ENCODE data around the gene SRSF5.
"Not testable (repeated sequence)": the region's sequence is repeated elsewhere in the genome, so short reads cannot be mapped to it uniquely, and the experiment has no call there.

The SRSF5 gene

DNA sequence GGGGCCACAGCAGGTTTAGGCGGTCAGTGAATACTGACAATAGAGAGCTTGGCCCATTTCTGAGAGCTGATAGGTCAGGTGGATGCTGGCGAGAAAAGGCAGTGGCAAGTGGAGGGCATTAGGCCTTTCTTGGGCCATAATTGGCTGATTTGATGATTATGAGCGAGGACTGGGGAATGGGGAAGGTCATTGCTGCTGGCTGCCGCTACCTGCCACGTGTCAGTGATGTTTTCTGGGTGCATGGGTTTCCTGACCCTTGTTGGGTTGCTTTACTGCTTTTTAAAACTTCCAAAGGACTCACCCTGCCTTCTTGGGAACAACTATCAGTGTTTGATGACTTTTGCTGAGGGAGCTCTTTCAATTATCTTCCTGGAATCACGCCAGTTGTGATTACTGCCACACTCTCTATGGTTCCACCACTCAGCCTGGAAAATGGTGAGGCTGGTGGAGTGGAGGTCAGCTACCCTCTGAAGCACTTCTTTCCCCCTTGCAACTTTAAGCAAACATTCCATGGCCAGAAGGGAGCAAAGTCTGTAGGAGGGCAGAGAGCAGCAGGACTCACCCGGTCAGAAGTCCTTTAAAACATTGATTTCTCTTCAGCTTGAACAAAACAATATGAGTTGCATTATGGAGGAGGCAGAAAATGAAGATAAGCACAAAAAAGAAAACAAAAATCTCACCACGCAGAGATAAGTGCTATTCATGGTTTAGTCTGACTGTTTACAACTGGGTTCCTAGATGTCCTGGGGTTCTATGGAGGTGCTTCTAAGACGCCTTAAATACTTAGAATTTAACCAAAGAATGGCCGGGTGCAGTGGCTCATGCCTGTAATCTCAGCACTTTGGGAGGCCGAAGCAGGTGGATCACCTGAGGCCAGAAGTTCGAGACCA, 42.2 kb downstream of the SRSF5 start:
- no peak for DNase-seq

- no peak for DNase-seq
Observed at GRCh38 chr14:69811227-69811867, 44.4 kb downstream of the SRSF5 start.

DNA sequence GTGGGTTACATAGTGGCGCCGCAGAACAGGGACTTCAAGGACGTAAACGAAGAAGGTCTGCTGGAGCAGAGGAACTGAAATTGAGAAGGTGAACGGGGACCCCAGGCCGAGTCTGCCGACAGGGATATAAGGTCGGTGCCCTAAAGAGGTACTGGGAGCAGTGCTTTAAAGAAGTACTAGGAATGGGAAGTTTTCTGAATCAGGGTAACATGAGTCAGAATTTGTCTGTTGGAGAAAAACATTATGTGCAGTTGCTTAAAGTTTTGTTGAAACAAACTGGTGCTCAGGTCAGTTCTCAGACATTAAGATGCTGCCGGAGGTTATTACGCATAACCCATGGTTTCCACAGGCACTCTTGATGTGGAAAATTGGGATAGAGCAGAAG, 44.9 kb downstream of the SRSF5 start:
- no peak for DNase-seq

DNA sequence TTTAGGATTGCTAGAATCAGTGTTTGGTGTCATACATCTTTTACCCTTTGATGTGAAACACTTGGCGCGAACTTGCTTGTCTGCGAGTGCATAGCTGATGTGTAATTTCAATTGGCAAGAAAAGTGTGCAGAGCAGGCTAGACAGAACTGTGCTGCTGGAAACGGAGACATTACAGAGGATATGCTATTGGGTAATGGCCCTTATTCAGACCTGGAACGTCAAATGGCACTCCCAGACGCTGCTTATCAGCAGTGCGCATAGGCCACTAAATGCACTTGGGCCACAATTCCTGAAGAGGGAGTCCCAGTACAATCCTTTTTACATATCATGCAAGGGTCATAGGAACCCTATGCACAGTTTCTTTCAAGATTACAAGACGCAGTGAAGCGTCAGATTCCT, 45.8 kb downstream of the SRSF5 start:
- DNase-seq: no peak

GRCh38 chr14:69813346-69813745, 46.4 kb downstream of the SRSF5 start:
- DNase-seq: not testable (repeated sequence)

- no peak for DNase-seq
Observed at GRCh38 chr14:69814397-69814796, 47.5 kb downstream of the SRSF5 start.

- no peak for DNase-seq
Observed at GRCh38 chr14:69815556-69815955, 48.6 kb downstream of the SRSF5 start.

- DNase-seq: no peak
Observed at GRCh38 chr14:69816216-69816615, 49.3 kb downstream of the SRSF5 start.

DNA sequence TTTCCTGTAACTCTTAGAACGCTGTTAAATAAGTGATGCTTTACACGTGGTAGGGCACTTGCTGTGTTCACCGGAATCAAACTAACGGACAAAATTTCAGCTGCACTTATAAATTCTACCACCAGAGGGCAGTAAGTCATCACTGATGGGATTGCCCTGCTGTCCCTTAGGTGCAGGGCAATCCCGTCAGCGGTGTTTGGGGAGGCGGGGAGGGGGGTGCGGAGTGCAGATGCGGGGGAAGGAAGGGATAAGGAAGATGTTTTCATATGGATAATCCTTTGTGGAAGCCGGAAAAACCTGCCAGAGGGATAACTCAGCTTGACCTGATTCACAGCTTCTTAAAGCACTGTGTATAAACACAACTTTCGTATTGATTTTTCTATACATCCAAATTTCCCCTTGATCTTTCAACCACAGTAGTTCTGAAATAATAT, 51.8 kb downstream of the SRSF5 start:
- DNase-seq: no peak

GRCh38 chr14:69819607-69820006, 52.7 kb downstream of the SRSF5 start:
- DNase-seq: no peak

DNA sequence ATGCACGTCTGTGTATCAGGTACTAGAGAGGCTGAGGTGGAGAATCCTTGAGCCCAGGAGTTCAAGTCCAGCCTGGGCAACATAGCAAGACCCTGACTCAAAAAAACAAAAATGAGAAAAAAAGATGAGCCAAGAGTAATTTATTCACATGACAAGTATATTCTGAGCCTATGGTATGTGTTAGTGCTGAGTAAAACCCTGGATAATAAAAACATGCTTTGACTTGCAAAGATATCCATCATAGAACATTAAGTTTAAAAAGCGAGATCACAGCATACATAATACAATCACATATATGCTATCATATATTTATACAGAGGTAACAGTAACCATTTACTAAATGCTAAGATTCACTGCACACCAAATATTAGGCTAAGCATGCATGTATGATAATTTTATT, 54.0 kb downstream of the SRSF5 start:
- no peak for DNase-seq
